HL-60 (cell line): ENCODE results near the gene FRMPD2.

Experiments used
- CTCF ChIP-seq: IDR thresholded peaks from one replicate; pipeline ENCODE4 v1.5.1; 2011; ENCODE audit warnings: low read length, control low read depth, inconsistent platforms; ENCODE audit not compliant: insufficient read depth
- POLR2AphosphoS5 ChIP-seq: IDR thresholded peaks from 2 replicates; pipeline ENCODE4 v1.6.1; 2012; ENCODE audit warnings: low read depth

- TF ChIP-seq CTCF = no peak
- TF ChIP-seq POLR2AphosphoS5 = no peak
Measured at GRCh38 chr10:48287417-48288391, 13.2 kb upstream of the FRMPD2 start.
